Measurements from ENCODE around the gene TNIP2.

The TNIP2 gene

DNA sequence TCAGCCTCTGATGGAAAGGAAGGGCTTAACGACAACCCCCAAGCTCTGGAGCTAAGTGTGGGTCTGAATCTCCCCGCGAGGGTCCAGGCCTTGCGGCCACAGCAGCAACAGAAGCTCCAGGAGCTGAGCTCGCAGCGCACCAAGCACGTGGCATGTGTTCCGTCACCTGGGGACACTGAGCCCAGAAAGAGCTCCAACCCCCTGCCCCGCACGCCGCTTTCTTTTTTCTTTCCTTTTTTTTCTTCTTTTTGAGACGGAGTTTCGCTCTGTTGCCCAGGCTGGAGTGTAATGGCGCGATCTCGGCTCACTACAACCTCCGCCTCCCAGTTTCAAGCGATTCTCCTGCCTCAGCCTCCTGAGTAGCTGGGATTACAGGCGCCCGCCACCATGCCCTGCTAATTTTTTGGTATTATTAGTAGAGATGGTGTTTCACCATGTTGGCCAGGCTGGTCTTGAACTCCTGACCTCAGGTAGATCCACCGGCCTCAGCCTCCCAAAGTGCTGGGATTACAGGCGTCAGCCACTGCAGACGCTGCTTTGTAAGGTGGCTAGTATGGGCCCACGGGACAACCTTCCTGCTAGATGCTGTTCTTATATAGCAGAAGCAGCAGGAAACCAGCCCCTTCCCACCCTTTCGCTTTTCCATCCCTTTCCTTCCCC is 685 bp upstream of the TNIP2 start:
- Histone ChIP-seq H3K9ac (ENCODE audit: low read length) (no peak overlapping the region), H3K27ac (ENCODE audit: low read depth, low read length) (peak overlapping the region; percentile 61), H3K4me1 (ENCODE audit: control insufficient read depth, insufficient read depth, low read length) (peaks cover 7% of the 10 kb centered on the region), H3K36me3 (ENCODE audit: control insufficient read depth, insufficient read depth, low read length) (no peaks in the 10 kb centered on the region), H3K4me3 (ENCODE audit: low read length) (peak overlapping the region; percentile 60), H3K27me3 (ENCODE audit: control insufficient read depth, insufficient read depth, low read length) (no peaks in the 10 kb centered on the region)

DNA sequence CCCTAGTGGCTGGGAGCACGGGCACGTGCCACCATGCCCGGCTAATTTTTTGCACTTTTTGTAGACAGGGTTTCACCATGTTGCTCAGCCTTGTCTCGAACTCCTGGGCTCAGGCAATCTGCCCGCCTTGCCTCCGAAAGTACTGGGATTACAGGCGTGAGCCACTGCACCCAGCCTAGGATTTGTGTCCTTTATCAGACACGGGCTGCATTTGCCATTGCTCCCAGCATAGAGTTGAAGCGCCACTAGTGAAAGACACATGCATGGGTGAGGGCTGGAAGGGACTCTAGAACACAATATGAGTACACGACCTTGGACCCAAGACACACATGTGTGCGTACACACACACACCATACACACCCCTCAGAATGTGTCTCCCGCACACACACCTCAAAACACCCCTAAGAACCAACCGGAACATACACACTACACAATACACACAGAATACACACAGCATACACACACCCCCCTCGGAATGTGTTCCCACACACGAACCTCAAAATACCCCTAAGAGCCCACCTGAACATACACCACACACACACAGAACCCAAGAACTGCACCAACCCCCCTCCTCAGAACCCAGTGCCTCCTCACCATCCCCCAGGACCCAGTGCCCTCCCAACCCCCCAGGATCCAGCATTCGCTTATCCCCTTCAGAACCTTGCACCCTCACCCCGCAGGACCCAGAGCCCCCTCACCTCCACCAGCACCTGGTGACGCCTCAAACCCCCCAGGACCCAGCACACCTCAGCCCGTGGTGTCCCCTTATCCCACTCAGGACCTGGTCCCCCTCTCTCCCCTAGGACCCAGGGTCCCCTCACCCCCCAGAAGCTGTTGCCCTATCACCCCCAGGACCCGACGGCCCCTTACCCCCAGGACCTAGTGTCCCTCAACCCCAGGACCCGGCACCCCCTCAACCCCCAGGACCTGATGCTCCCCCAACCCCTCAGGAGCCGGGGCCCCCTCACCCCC is 1.0 kb downstream of the TNIP2 start:
- peak overlapping the region; percentile 84 for H3K4me3 ChIP-seq (ENCODE audit: low read length)
- H3K9ac ChIP-seq (ENCODE audit: low read length): peak overlapping the region; percentile 13
- H3K27ac ChIP-seq (ENCODE audit: low read depth, low read length): peak overlapping the region; percentile 50
- no peaks in the 10 kb centered on the region for H3K36me3 ChIP-seq (ENCODE audit: control insufficient read depth, insufficient read depth, low read length)
- H3K4me1 ChIP-seq (ENCODE audit: control insufficient read depth, insufficient read depth, low read length): peaks cover 15% of the 10 kb centered on the region
- no peaks in the 10 kb centered on the region for H3K27me3 ChIP-seq (ENCODE audit: control insufficient read depth, insufficient read depth, low read length)

DNA sequence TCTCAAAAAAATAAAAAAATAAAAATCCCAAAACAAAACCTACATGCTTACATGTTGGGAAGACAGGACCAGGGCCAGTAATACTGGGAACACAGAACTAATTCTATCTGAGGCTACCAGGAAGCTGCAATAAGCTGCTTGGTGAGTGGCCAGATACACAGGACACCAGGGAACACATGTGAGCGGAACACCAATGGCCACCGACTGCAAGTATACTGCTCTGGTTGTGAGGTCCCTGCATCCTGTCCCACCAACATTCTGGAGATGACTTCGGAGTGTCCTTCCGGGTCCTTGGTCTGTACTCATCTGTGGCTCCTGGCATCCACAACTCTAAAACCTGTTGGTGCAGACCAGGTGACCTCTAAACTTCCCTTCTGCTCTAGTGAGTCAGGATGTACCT is 2.7 kb downstream of the TNIP2 start:
- H3K36me3 ChIP-seq (ENCODE audit: control insufficient read depth, insufficient read depth, low read length): no peaks in the 10 kb centered on the region
- no peaks in the 10 kb centered on the region for H3K27me3 ChIP-seq (ENCODE audit: control insufficient read depth, insufficient read depth, low read length)
- H3K4me3 ChIP-seq (ENCODE audit: low read length): no peak overlapping the region
- H3K4me1 ChIP-seq (ENCODE audit: control insufficient read depth, insufficient read depth, low read length): peaks cover 15% of the 10 kb centered on the region
- no peak overlapping the region for H3K27ac ChIP-seq (ENCODE audit: low read depth, low read length)
- H3K9ac ChIP-seq (ENCODE audit: low read length): no peak overlapping the region

DNA sequence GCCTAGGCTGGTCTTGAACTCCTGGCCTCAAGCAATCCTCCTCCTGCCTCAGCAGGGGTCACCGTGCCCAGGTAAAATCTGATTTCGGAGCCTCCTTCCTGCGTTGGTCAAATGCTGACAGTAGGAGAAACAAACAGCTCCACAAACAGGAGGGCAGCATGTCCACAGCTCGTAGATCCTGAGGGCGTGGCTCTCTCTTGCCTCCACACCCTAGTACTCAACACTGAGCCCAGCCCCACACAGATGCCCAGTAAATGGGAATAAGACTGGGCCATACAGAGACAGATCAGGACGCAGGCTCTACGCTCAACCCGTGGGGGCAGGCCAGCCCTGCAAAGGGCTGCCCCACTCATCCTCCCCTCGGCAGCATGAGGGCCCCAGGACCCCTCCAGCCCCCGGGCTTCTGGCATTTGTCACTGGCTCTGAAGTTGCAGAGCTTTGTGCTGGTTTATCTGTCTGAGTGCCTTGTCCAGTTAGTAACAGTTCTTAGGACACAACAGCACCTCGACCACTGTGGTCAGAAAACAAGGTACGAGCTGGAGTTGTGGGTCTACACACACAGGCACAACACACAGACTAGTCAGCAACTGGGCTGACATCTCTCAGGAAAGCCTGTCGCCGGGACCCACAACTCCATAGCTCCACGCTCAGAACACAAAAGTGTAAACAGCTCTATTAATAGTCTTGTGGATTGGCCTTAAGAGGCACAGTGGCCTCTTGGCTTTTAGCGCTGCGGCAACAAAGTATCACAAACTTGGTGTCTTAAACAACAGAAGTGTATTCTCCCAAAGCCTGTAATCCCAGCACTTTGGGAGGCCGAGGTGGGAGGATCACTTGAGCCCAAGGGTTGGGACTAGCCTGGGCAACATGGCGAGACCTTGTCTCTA is 5.2 kb downstream of the TNIP2 start:
- Histone ChIP-seq H3K36me3 (ENCODE audit: control insufficient read depth, insufficient read depth, low read length) (peaks cover 13% of the 10 kb centered on the region), H3K4me1 (ENCODE audit: control insufficient read depth, insufficient read depth, low read length) (peaks cover 12% of the 10 kb centered on the region), H3K27ac (ENCODE audit: low read depth, low read length) (no peak overlapping the region), H3K27me3 (ENCODE audit: control insufficient read depth, insufficient read depth, low read length) (no peaks in the 10 kb centered on the region), H3K9ac (ENCODE audit: low read length) (no peak overlapping the region), H3K4me3 (ENCODE audit: low read length) (no peak overlapping the region)

DNA sequence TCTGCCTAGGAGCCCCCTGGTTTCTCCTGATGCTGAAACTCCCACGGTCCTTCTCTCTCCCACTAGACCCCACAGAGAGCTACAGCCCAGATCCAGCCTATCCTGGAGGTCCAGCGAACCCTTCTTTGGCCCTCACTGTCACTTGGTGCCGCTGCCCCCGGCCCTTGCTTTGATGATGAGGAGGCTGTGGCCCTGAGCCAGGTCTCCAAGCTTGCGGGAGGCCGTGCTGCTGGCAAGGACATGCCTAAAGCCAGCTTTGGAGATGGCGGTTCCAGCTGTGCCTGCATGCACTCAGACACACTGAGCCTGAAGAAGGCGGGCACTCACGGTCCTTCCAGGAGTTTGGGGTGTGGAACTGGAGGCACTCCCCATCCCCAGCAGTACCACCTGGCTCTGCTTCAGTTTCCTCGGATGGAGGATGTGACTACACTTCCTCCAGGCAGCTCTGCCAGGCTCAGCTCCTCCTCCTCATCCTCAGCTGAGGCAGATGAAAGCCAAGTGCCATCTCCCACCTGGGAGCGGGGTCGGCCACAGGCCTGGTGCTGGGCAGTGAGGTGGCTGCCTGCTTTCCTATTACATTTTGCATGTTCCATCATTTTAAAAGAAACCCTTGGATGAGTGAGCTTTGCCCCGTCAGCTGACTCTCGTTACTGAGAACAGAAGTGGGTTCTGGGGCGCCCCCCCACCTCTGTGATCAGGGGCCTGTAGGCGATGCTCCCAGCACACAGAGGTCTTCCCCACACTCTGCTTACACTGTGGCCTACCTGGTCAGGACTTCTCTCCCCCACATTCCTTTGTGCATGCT is 9.0 kb downstream of the TNIP2 start:
- H3K4me1 ChIP-seq (ENCODE audit: control insufficient read depth, insufficient read depth, low read length): peaks cover 8% of the 10 kb centered on the region
- H3K36me3 ChIP-seq (ENCODE audit: control insufficient read depth, insufficient read depth, low read length): peaks cover 27% of the 10 kb centered on the region
- no peak overlapping the region for H3K27ac ChIP-seq (ENCODE audit: low read depth, low read length)
- no peaks in the 10 kb centered on the region for H3K27me3 ChIP-seq (ENCODE audit: control insufficient read depth, insufficient read depth, low read length)
- no peak overlapping the region for H3K4me3 ChIP-seq (ENCODE audit: low read length)
- H3K9ac ChIP-seq (ENCODE audit: low read length): no peak overlapping the region

DNA sequence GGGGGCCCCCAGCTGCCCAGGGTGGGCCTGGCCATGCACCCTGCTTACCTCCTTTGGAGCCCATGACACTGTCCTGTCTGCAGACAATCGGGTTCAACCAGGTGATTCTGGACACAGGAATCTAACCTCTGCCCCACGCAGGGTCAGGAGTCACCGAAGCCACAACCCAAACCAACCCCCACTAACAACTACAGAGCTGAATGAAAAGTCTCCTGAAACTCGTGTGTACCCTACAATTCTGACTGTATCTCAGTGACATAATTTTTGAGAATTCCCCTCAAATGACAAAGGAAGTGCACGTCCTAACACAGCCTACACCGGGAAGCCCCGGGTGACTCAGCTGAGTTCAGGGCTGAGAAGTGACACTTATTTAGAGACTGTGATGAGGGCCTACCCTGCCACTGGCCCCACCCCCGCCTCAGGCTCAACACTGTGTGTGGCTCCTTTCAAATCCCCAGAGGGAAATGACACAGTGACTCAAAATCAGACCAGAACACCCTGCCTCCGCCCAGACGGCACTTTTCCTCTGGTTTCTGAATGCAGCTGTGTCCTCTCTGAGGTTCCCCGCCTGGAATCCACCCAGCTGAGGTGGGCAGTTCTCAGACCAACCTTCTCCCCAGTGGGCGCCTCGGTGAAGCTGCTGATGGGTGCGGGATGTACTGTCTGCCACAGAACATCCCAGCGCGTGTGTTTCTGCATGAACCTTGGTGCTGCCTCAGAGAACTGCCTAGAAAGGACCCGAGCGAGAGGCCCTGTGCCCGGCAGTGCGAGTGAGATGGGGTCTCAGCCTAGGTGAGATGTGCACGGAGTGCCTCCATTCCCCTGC is 9.9 kb downstream of the TNIP2 start:
- Histone ChIP-seq H3K27me3 (ENCODE audit: control insufficient read depth, insufficient read depth, low read length) (no peaks in the 10 kb centered on the region), H3K27ac (ENCODE audit: low read depth, low read length) (no peak overlapping the region), H3K4me3 (ENCODE audit: low read length) (no peak overlapping the region), H3K4me1 (ENCODE audit: control insufficient read depth, insufficient read depth, low read length) (peaks cover 5% of the 10 kb centered on the region), H3K9ac (ENCODE audit: low read length) (no peak overlapping the region), H3K36me3 (ENCODE audit: control insufficient read depth, insufficient read depth, low read length) (peaks cover 27% of the 10 kb centered on the region)

DNA sequence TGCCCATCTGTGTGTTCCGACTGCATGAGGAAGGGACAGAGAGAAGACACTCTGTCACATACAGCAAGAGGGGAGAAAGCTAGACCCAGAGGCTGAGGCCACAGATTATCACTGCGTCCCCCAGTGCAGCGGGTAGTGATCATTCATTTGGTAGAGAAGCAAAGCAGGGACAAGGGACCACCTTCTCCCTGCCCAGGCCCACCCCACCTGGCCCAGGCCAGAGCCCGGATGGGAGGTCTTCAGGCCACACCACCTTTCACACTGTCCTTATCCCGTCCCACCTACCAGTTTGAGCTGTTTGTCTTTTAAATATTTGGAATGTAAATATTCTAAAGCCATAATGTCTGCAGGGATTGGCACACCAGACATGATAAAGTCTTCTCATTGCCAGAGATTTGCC is 10.6 kb downstream of the TNIP2 start:
- no peaks in the 10 kb centered on the region for H3K27me3 ChIP-seq (ENCODE audit: control insufficient read depth, insufficient read depth, low read length)
- H3K9ac ChIP-seq (ENCODE audit: low read length): no peak overlapping the region
- peaks cover 27% of the 10 kb centered on the region for H3K36me3 ChIP-seq (ENCODE audit: control insufficient read depth, insufficient read depth, low read length)
- no peak overlapping the region for H3K4me3 ChIP-seq (ENCODE audit: low read length)
- no peaks in the 10 kb centered on the region for H3K4me1 ChIP-seq (ENCODE audit: control insufficient read depth, insufficient read depth, low read length)
- no peak overlapping the region for H3K27ac ChIP-seq (ENCODE audit: low read depth, low read length)

DNA sequence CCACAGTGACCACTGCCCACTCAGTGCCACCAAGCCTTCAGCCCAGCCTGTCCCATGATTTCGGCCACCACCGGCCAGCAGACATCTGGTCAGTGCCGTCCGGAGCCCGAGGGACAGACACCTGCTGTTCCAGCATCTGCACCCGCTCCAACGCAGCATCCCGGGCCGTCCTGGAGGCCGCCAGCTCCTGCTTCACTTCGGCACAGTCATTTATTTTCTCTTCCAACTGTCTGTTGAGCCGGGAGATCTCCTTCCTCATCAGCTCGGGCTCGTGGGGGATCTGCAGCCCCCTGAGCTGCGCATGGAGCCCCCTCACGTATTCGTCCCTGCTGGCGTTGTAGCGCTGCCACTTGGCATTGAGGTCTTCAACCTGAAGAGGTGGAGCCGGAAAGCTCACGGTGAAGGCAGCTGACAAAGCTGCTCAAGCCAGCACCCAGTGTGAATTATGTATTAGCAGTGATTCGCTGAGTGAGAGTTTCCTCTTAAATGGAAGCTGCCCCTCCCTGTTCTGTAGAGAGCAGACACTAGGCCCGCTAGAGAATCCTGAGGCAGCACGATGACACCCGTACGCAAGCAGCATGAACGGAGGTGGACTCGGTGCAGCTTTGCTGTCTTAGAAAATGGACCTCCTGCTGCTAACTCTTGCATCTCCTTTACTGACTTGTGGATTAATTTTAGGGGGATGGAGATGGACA is 11.4 kb downstream of the TNIP2 start:
- Histone ChIP-seq H3K9ac (ENCODE audit: low read length) (no peak overlapping the region), H3K4me3 (ENCODE audit: low read length) (no peak overlapping the region), H3K27ac (ENCODE audit: low read depth, low read length) (no peak overlapping the region), H3K27me3 (ENCODE audit: control insufficient read depth, insufficient read depth, low read length) (no peaks in the 10 kb centered on the region), H3K36me3 (ENCODE audit: control insufficient read depth, insufficient read depth, low read length) (peaks cover 27% of the 10 kb centered on the region), H3K4me1 (ENCODE audit: control insufficient read depth, insufficient read depth, low read length) (no peaks in the 10 kb centered on the region)

DNA sequence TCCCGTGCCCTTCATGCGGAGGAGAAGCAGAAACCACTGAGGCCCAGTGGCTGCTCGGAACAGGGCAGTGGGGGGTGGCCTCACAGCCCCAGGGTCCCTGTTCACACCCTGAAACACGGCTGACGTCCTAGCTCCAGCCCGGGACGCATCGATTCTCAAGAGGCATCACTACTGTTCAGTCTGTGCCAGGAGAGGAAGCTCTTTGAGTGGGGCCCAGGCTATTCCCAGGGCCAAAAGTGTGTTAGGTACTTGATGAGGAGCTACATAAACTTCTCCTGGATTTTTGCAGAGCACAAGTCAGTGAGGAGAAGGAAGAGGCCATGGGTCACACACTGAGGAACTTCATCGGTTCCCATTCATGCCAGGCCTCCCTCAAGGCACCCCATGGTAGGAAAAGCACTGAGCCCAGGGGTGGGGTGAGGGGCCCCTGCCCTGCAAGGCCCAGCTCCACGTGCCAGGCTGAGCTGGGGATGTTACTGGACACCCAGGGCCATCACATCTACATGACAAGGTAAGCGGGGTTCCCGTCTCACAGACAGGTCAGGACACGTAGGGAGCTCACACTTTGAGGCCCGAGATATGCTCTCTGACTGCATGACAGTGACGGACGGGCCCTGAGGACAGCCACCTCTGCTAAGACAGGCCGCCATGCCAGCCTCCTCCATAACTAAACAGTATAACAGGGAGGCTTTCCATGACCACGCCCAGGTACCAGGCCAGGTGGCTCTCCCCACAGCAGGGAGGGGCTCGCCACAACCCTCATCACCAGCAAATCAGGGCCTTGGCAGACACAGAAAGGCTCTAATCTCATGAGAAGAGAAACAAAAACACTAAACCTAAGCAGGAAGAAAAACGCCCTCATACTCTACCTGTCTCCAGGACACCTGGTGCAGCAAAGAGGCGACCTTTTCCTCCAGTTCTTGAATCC is 12.4 kb downstream of the TNIP2 start:
- Histone ChIP-seq H3K36me3 (ENCODE audit: control insufficient read depth, insufficient read depth, low read length) (peaks cover 27% of the 10 kb centered on the region), H3K9ac (ENCODE audit: low read length) (no peak overlapping the region), H3K4me3 (ENCODE audit: low read length) (no peak overlapping the region), H3K27ac (ENCODE audit: low read depth, low read length) (no peak overlapping the region), H3K4me1 (ENCODE audit: control insufficient read depth, insufficient read depth, low read length) (no peaks in the 10 kb centered on the region), H3K27me3 (ENCODE audit: control insufficient read depth, insufficient read depth, low read length) (no peaks in the 10 kb centered on the region)
